Upper lobe of left lung (tissue), 4 donors: ENCODE results near the gene CCDC28B.
A peak's percentile ranks its signal among the peaks of the same experiment; 100 is the strongest.

ENCODE experiments used
- POLR2A ChIP-seq, 4 donors: fragments of 450-650 bp; IDR thresholded peaks; one replicate each; pipeline ENCODE4 v1.5.1; 2016 to 2017; ENCODE audit warnings: antibody characterized with exemption in 4 of 4, mild to moderate bottlenecking in 2 of 4
- POLR2AphosphoS5 ChIP-seq, 2 donors: sonication (generic); formaldehyde crosslinking; IDR thresholded peaks; one replicate each; pipeline ENCODE4 v1.5.1; 2017; ENCODE audit warnings: antibody characterized with exemption in 2 of 2
- TF ChIP-seq, protein P1 (sequence below), 6 experiments: fragments of 450-650 bp in 4 of 6; fragments of 200-600 bp in 2 of 6; sonication (generic) in 2 of 6; IDR thresholded peaks; one replicate each; pipeline ENCODE4 v1.5.1; 2016 to 2019; ENCODE audit warnings: antibody characterized with exemption in 6 of 6

DNA sequence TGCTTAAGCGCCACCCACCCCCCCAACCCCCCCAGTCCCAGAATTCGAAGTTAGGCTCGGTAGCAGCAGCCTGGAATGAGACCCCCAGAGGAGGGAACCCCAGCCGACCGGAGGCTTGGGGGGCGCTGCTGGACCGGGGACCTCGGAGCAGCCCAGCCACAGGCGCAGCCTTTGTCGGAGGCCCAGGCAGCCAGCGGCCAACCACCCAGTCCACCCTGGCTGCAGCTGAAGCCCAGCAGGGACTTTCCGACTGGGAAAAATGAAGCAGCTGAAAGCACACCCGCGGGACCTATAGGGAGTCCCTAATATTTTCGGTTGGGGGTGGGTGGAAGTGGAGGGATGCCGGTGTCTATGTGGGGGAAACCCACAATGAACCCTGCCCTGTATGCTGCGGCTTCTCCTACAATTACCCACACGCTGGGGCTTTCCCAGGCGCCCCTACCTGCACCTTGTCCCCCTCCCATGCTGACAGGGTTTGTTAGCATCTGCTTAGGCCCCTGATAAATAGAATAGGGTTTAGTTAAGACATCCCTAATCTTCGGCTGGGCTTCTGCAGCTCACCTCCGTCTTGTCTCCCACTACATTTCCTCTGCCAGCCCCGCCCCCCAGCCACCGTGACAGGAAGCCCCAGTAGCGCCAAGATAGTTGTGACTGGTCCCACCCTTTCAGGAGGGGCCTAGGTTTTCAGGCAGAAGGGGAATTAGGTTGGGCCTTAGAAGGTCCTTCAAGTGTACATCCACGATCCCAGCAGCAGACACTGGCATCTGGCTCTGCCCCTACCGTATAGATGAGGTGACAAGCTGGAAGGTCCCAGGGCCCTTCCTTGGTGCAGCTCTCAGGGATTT is 838 bp downstream of the CCDC28B start:
- TF ChIP-seq, protein P1, sequence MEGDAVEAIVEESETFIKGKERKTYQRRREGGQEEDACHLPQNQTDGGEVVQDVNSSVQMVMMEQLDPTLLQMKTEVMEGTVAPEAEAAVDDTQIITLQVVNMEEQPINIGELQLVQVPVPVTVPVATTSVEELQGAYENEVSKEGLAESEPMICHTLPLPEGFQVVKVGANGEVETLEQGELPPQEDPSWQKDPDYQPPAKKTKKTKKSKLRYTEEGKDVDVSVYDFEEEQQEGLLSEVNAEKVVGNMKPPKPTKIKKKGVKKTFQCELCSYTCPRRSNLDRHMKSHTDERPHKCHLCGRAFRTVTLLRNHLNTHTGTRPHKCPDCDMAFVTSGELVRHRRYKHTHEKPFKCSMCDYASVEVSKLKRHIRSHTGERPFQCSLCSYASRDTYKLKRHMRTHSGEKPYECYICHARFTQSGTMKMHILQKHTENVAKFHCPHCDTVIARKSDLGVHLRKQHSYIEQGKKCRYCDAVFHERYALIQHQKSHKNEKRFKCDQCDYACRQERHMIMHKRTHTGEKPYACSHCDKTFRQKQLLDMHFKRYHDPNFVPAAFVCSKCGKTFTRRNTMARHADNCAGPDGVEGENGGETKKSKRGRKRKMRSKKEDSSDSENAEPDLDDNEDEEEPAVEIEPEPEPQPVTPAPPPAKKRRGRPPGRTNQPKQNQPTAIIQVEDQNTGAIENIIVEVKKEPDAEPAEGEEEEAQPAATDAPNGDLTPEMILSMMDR (IDR thresholded peaks at IDR 0.05) = no peak
- TF ChIP-seq POLR2A (IDR thresholded peaks at IDR 0.05) = no peak
- peak in 1 of 2 donors; percentile 18 for TF ChIP-seq POLR2AphosphoS5 (IDR thresholded peaks at IDR 0.05)
